Retinal pigment epithelial cell (primary cell): ENCODE data around the gene TLCD3A.

Source experiments
- DNase-seq: peaks from one replicate; pipeline ENCODE4 v3.0.0-alpha.2; 2010; ENCODE audit warnings: low read depth
- H3K4me3 ChIP-seq: 2 replicates; pipeline ENCODE4 v1.5.1; 2011; ENCODE audit warnings: mild to moderate bottlenecking, low read length, control low read depth, moderate library complexity
- CTCF ChIP-seq: conservative IDR thresholded peaks from 2 replicates; pipeline ENCODE4 v1.5.1; 2011; ENCODE audit warnings: low read depth, low read length, control low read depth, inconsistent platforms

The TLCD3A gene

GRCh38 chr17:731644-732066 lies 741 bp upstream of the TLCD3A start:
- peak overlapping the region; percentile 63 for H3K4me3 ChIP-seq
- DNase-seq, result no peak
- TF ChIP-seq CTCF, result no peak

- no peak for TF ChIP-seq CTCF
- DNase-seq, result no peak
- peak overlapping the region; percentile 73 for H3K4me3 ChIP-seq
Measured at GRCh38 chr17:732902-733720, 715 bp downstream of the TLCD3A start.

- TF ChIP-seq CTCF, result no peak
- DNase-seq, result no peak
- peak overlapping the region; percentile 73 for H3K4me3 ChIP-seq
Measured at GRCh38 chr17:733743-734142, 1.3 kb downstream of the TLCD3A start.

GRCh38 chr17:737561-738113 lies 5.2 kb downstream of the TLCD3A start:
- no peak for DNase-seq
- TF ChIP-seq CTCF, result no peak
- H3K4me3 ChIP-seq, result no peak overlapping the region

- no peak for DNase-seq
- no peak for TF ChIP-seq CTCF
- H3K4me3 ChIP-seq, result no peak overlapping the region
Measured at GRCh38 chr17:740240-741017, 8.0 kb downstream of the TLCD3A start.

- no peak for DNase-seq
- no peak for TF ChIP-seq CTCF
- no peak overlapping the region for H3K4me3 ChIP-seq
Measured at GRCh38 chr17:742147-742793, 9.9 kb downstream of the TLCD3A start.
